NCI-H2029 treated with DMSO at 0.1 percent for 48 hours (cell line): ENCODE measurements around the gene ADCYAP1R1.

Source experiments
- DNase-seq: peaks from one replicate; lab custom pipeline; 2025; lab: John Stamatoyannopoulos, UW

The ADCYAP1R1 gene

GRCh38 chr7:31043051-31043471, 9.0 kb upstream of the ADCYAP1R1 start:
- no peak for DNase-seq

GRCh38 chr7:31044529-31044928, 7.6 kb upstream of the ADCYAP1R1 start:
- no peak for DNase-seq

- DNase-seq = no peak
Measured at GRCh38 chr7:31046723-31047122, 5.4 kb upstream of the ADCYAP1R1 start.

GRCh38 chr7:31047313-31048146, 4.6 kb upstream of the ADCYAP1R1 start:
- DNase-seq = no peak

- DNase-seq = no peak
Measured at GRCh38 chr7:31049005-31049765, 2.9 kb upstream of the ADCYAP1R1 start.

GRCh38 chr7:31052487-31052840, 356 bp downstream of the ADCYAP1R1 start:
- no peak for DNase-seq

- no peak for DNase-seq
Measured at GRCh38 chr7:31052841-31053601, 913 bp downstream of the ADCYAP1R1 start.

- no peak for DNase-seq
Measured at GRCh38 chr7:31053986-31054385, 1.9 kb downstream of the ADCYAP1R1 start.

GRCh38 chr7:31054608-31055278, 2.6 kb downstream of the ADCYAP1R1 start:
- no peak for DNase-seq

GRCh38 chr7:31055471-31055870, 3.4 kb downstream of the ADCYAP1R1 start:
- no peak for DNase-seq

- no peak for DNase-seq
Measured at GRCh38 chr7:31056775-31057346, 4.8 kb downstream of the ADCYAP1R1 start.

GRCh38 chr7:31058122-31058521, 6.0 kb downstream of the ADCYAP1R1 start:
- no peak for DNase-seq

GRCh38 chr7:31058688-31059087, 6.6 kb downstream of the ADCYAP1R1 start:
- no peak for DNase-seq

- DNase-seq = no peak
Measured at GRCh38 chr7:31059551-31059950, 7.4 kb downstream of the ADCYAP1R1 start.

GRCh38 chr7:31061185-31061584, 9.1 kb downstream of the ADCYAP1R1 start:
- DNase-seq = no peak

GRCh38 chr7:31062746-31063435, 10.8 kb downstream of the ADCYAP1R1 start:
- no peak for DNase-seq

GRCh38 chr7:31065021-31065593, 13.0 kb downstream of the ADCYAP1R1 start:
- no peak for DNase-seq

- DNase-seq = no peak
Measured at GRCh38 chr7:31065840-31066239, 13.7 kb downstream of the ADCYAP1R1 start.

GRCh38 chr7:31066516-31067130, 14.5 kb downstream of the ADCYAP1R1 start:
- no peak for DNase-seq

GRCh38 chr7:31067491-31067890, 15.4 kb downstream of the ADCYAP1R1 start:
- no peak for DNase-seq
